Measurements from ENCODE around the gene SYDE1.
"Not testable (repeated sequence)": the region's sequence is repeated elsewhere in the genome, so short reads cannot be mapped to it uniquely, and the experiment has no call there.

Gene SYDE1

GRCh38 chr19:15107061-15108010 is at the start of gene SYDE1:
SYDE1 (plus strand) TSS chr19:15107401; CDS start chr19:15107434, 33 bp downstream.
- peak; percentile 70 for DNase-seq (ENCODE audit: low read depth in 2 of 2)

GRCh38 chr19:15062036-15062435 is 45.2 kb upstream of the SYDE1 start:
- no peak for DNase-seq (ENCODE audit: low read depth in 2 of 2)

GRCh38 chr19:15070386-15070785 is 36.8 kb upstream of the SYDE1 start:
- not testable (repeated sequence) for DNase-seq (ENCODE audit: low read depth in 2 of 2)

GRCh38 chr19:15072930-15073647 is 34.1 kb upstream of the SYDE1 start:
- DNase-seq (ENCODE audit: low read depth in 2 of 2), result no peak

GRCh38 chr19:15074371-15074770 is 32.8 kb upstream of the SYDE1 start:
- no peak for DNase-seq (ENCODE audit: low read depth in 2 of 2)

- DNase-seq (ENCODE audit: low read depth in 2 of 2), result no peak
Measured at GRCh38 chr19:15075806-15076205, 31.4 kb upstream of the SYDE1 start.

- DNase-seq (ENCODE audit: low read depth in 2 of 2), result not testable (repeated sequence)
Measured at GRCh38 chr19:15080002-15080401, 27.2 kb upstream of the SYDE1 start.

GRCh38 chr19:15081911-15082310 is 25.3 kb upstream of the SYDE1 start, which contains the start of gene OR1I1:
OR1I1 (plus strand) TSS chr19:15082211; CDS start chr19:15087066, 4,855 bp downstream.
- DNase-seq (ENCODE audit: low read depth in 2 of 2), result no peak

- no peak for DNase-seq (ENCODE audit: low read depth in 2 of 2)
Measured at GRCh38 chr19:15087182-15087581, 20.0 kb upstream of the SYDE1 start.

- peak; percentile 36 to 37 for DNase-seq (ENCODE audit: low read depth in 2 of 2)
Measured at GRCh38 chr19:15091918-15092753, 15.1 kb upstream of the SYDE1 start.

- DNase-seq (ENCODE audit: low read depth in 2 of 2), result no peak
Measured at GRCh38 chr19:15093001-15093400, 14.2 kb upstream of the SYDE1 start.

- no peak for DNase-seq (ENCODE audit: low read depth in 2 of 2)
Measured at GRCh38 chr19:15096223-15096622, 11.0 kb upstream of the SYDE1 start.

- DNase-seq (ENCODE audit: low read depth in 2 of 2), result not testable (repeated sequence)
Measured at GRCh38 chr19:15097980-15098379, 9.2 kb upstream of the SYDE1 start.

- no peak for DNase-seq (ENCODE audit: low read depth in 2 of 2)
Measured at GRCh38 chr19:15098460-15098859, 8.7 kb upstream of the SYDE1 start.

GRCh38 chr19:15099017-15099582 is 8.1 kb upstream of the SYDE1 start:
- DNase-seq (ENCODE audit: low read depth in 2 of 2), result no peak

GRCh38 chr19:15101479-15102082 is 5.6 kb upstream of the SYDE1 start:
- no peak for DNase-seq (ENCODE audit: low read depth in 2 of 2)

- no peak for DNase-seq (ENCODE audit: low read depth in 2 of 2)
Measured at GRCh38 chr19:15104003-15104402, 3.2 kb upstream of the SYDE1 start.

- no peak for DNase-seq (ENCODE audit: low read depth in 2 of 2)
Measured at GRCh38 chr19:15104411-15104810, 2.8 kb upstream of the SYDE1 start.

- DNase-seq (ENCODE audit: low read depth in 2 of 2), result no peak
Measured at GRCh38 chr19:15105044-15105443, 2.2 kb upstream of the SYDE1 start.

GRCh38 chr19:15108145-15108844 is 1.1 kb downstream of the SYDE1 start:
- DNase-seq (ENCODE audit: low read depth in 2 of 2), result no peak
